A172 (cell line): ENCODE data around the gene EIF2AK3. TPM values are rescaled to one million over a fixed set of nuclear protein-coding genes. Genes with fewer than 3 reads are reported as not detected.
"Not testable (repeated sequence)": the region's sequence is repeated elsewhere in the genome, so short reads cannot be mapped to it uniquely, and the experiment has no call there.

Experiments
- DNase-seq: peaks from one replicate; pipeline ENCODE4 v3.0.0-alpha.2; 2015; ENCODE audit warnings: low spot score
- total RNA-seq: library from RNA; depleted of rRNA; stranded (reverse); fragments of >200 nt; shearing (Covaris generic); gene quantifications from 2 replicates; pipeline ENCODE4 v1.2.3, GENCODE V29; 2014

Gene EIF2AK3
- total RNA-seq, 1 experiment from 2014 or later: 17.6 TPM

- no peak for DNase-seq
Observed at GRCh38 chr2:88636026-88636425, 8.8 kb upstream of the EIF2AK3 start.

GRCh38 chr2:88632569-88632968 is 5.3 kb upstream of the EIF2AK3 start:
- DNase-seq: no peak

- DNase-seq: no peak
Observed at GRCh38 chr2:88628571-88628939, 1.3 kb upstream of the EIF2AK3 start.

- DNase-seq: peak; percentile 95
Observed at GRCh38 chr2:88627856-88628570, 749 bp upstream of the EIF2AK3 start.

- no peak for DNase-seq
Observed at GRCh38 chr2:88626171-88627054, 851 bp downstream of the EIF2AK3 start.

- DNase-seq: no peak
Observed at GRCh38 chr2:88624477-88624876, 2.8 kb downstream of the EIF2AK3 start.

GRCh38 chr2:88623831-88624465 is 3.3 kb downstream of the EIF2AK3 start:
- not testable (repeated sequence) for DNase-seq

- DNase-seq: no peak
Observed at GRCh38 chr2:88622307-88622706, 5.0 kb downstream of the EIF2AK3 start.

- DNase-seq: no peak
Observed at GRCh38 chr2:88621432-88621831, 5.8 kb downstream of the EIF2AK3 start.

- DNase-seq: no peak
Observed at GRCh38 chr2:88620015-88620414, 7.2 kb downstream of the EIF2AK3 start.

- DNase-seq: no peak
Observed at GRCh38 chr2:88615822-88616221, 11.4 kb downstream of the EIF2AK3 start.

GRCh38 chr2:88614497-88615157 is 12.6 kb downstream of the EIF2AK3 start:
- DNase-seq: no peak

GRCh38 chr2:88613921-88614320 is 13.3 kb downstream of the EIF2AK3 start:
- no peak for DNase-seq

GRCh38 chr2:88608184-88608583 is 19.1 kb downstream of the EIF2AK3 start:
- DNase-seq: no peak

GRCh38 chr2:88607416-88607815 is 19.8 kb downstream of the EIF2AK3 start:
- DNase-seq: no peak

GRCh38 chr2:88606371-88607030 is 20.8 kb downstream of the EIF2AK3 start:
- no peak for DNase-seq

GRCh38 chr2:88603146-88603545 is 24.1 kb downstream of the EIF2AK3 start:
- DNase-seq: peak; percentile 56

GRCh38 chr2:88602022-88602421 is 25.2 kb downstream of the EIF2AK3 start:
- no peak for DNase-seq

- no peak for DNase-seq
Observed at GRCh38 chr2:88601286-88601685, 26.0 kb downstream of the EIF2AK3 start.

GRCh38 chr2:88600038-88600465 is 27.2 kb downstream of the EIF2AK3 start:
- DNase-seq: peak; percentile 98

- no peak for DNase-seq
Observed at GRCh38 chr2:88599527-88599926, 27.7 kb downstream of the EIF2AK3 start.
